ENCODE results near the gene ACACB.

DNA sequence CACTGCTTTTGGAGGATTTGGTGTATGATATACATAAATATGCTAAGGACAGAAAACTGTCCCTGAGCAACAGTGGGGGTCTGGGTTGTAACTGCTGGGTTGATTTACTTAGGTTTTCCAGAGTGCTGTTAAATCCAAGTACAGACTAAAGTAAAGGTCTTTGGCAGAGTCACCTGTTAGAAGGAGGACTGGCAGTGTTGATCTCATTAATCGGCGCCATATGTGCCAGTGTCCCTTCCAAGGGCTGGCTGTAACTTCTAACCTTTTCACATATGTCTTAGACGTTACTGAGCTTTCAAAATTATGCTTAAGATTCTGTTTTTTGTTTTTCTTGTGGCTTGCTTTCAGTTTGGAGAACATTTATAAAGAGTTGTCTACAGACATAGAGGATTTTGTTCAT is 13.9 kb upstream of the ACACB start:
- TF ChIP-seq POLR2A (IDR thresholded peaks at IDR 0.05), result no peak
- TF ChIP-seq, protein P1, sequence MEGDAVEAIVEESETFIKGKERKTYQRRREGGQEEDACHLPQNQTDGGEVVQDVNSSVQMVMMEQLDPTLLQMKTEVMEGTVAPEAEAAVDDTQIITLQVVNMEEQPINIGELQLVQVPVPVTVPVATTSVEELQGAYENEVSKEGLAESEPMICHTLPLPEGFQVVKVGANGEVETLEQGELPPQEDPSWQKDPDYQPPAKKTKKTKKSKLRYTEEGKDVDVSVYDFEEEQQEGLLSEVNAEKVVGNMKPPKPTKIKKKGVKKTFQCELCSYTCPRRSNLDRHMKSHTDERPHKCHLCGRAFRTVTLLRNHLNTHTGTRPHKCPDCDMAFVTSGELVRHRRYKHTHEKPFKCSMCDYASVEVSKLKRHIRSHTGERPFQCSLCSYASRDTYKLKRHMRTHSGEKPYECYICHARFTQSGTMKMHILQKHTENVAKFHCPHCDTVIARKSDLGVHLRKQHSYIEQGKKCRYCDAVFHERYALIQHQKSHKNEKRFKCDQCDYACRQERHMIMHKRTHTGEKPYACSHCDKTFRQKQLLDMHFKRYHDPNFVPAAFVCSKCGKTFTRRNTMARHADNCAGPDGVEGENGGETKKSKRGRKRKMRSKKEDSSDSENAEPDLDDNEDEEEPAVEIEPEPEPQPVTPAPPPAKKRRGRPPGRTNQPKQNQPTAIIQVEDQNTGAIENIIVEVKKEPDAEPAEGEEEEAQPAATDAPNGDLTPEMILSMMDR (IDR thresholded peaks at IDR 0.05), result no peak

Measured in esophagus squamous epithelium (tissue), 4 donors.